Rectal smooth muscle tissue (tissue), 1 donor: Measurements from ENCODE around the gene TUBGCP3.
"Not testable (repeated sequence)": the region's sequence is repeated elsewhere in the genome, so short reads cannot be mapped to it uniquely, and the experiment has no call there.

Source experiments
- H3K27ac ChIP-seq: one replicate; pipeline ENCODE4 v1.7.0; 2013; ENCODE audit warnings: low read depth, low read length, inconsistent platforms
- H3K27me3 ChIP-seq: one replicate; pipeline ENCODE4 v1.7.0; 2013; ENCODE audit warnings: low read length; ENCODE audit not compliant: control insufficient read depth, insufficient read depth
- H3K36me3 ChIP-seq: one replicate; pipeline ENCODE4 v1.7.0; 2013; ENCODE audit warnings: low read length; ENCODE audit not compliant: control insufficient read depth, insufficient read depth
- H3K4me1 ChIP-seq: one replicate; pipeline ENCODE4 v1.7.0; 2013; ENCODE audit warnings: low read length; ENCODE audit not compliant: control insufficient read depth, insufficient read depth
- H3K4me3 ChIP-seq: one replicate; pipeline ENCODE4 v1.7.0; 2013; ENCODE audit warnings: low read length
- H3K9ac ChIP-seq: one replicate; pipeline ENCODE4 v1.7.0; 2013; ENCODE audit warnings: low read length

Gene TUBGCP3

GRCh38 chr13:112510002-112510780 lies 77.8 kb downstream of the TUBGCP3 start:
- Histone ChIP-seq H3K9ac (no peak overlapping the region), H3K4me1 (no peaks in the 10 kb centered on the region), H3K27me3 (no peaks in the 10 kb centered on the region), H3K27ac (no peak overlapping the region), H3K4me3 (no peak overlapping the region), H3K36me3 (peaks cover 11% of the 10 kb centered on the region)

- H3K27me3 ChIP-seq, result no peaks in the 10 kb centered on the region
- H3K9ac ChIP-seq, result no peak overlapping the region
- H3K36me3 ChIP-seq, result peaks cover 9% of the 10 kb centered on the region
- H3K4me1 ChIP-seq, result no peaks in the 10 kb centered on the region
- no peak overlapping the region for H3K4me3 ChIP-seq
- no peak overlapping the region for H3K27ac ChIP-seq
Measured at GRCh38 chr13:112509190-112509589, 78.8 kb downstream of the TUBGCP3 start.

GRCh38 chr13:112506046-112506445 lies 81.9 kb downstream of the TUBGCP3 start:
- Histone ChIP-seq H3K4me3 (no peak overlapping the region), H3K27me3 (no peaks in the 10 kb centered on the region), H3K4me1 (no peaks in the 10 kb centered on the region), H3K9ac (no peak overlapping the region), H3K36me3 (peaks cover 20% of the 10 kb centered on the region), H3K27ac (no peak overlapping the region)

- Histone ChIP-seq H3K36me3 (peaks cover 6% of the 10 kb centered on the region), H3K27me3 (no peaks in the 10 kb centered on the region), H3K9ac (no peak overlapping the region)
Measured at GRCh38 chr13:112496166-112496565, 91.8 kb downstream of the TUBGCP3 start.

GRCh38 chr13:112495465-112495864 lies 92.5 kb downstream of the TUBGCP3 start:
- Histone ChIP-seq H3K4me3 (no peak overlapping the region), H3K27me3 (no peaks in the 10 kb centered on the region)

More at GRCh38 chr13:112496166-112496565, 91.8 kb downstream of the TUBGCP3 start:
- H3K27ac ChIP-seq, result no peak overlapping the region
- no peak overlapping the region for H3K4me3 ChIP-seq
- H3K4me1 ChIP-seq, result no peaks in the 10 kb centered on the region

GRCh38 chr13:112489199-112489598 lies 98.8 kb downstream of the TUBGCP3 start:
- Histone ChIP-seq H3K36me3 (peaks cover 4% of the 10 kb centered on the region), H3K9ac (no peak overlapping the region), H3K27ac (no peak overlapping the region), H3K27me3 (no peaks in the 10 kb centered on the region), H3K4me3 (no peak overlapping the region), H3K4me1 (no peaks in the 10 kb centered on the region)

More at GRCh38 chr13:112495465-112495864, 92.5 kb downstream of the TUBGCP3 start:
- Histone ChIP-seq H3K36me3 (peaks cover 6% of the 10 kb centered on the region), H3K4me1 (no peaks in the 10 kb centered on the region), H3K27ac (no peak overlapping the region), H3K9ac (no peak overlapping the region)

- not testable (repeated sequence) for H3K27ac ChIP-seq, H3K27me3 ChIP-seq, H3K4me1 ChIP-seq, H3K36me3 ChIP-seq, H3K9ac ChIP-seq, H3K4me3 ChIP-seq
Measured at GRCh38 chr13:112488343-112489050, 99.5 kb downstream of the TUBGCP3 start.

- H3K4me1 ChIP-seq, result no peaks in the 10 kb centered on the region
- peaks cover 4% of the 10 kb centered on the region for H3K36me3 ChIP-seq
- H3K27ac ChIP-seq, result no peak overlapping the region
- H3K4me3 ChIP-seq, result no peak overlapping the region
- no peak overlapping the region for H3K9ac ChIP-seq
- H3K27me3 ChIP-seq, result no peaks in the 10 kb centered on the region
Measured at GRCh38 chr13:112487127-112487517, 100.8 kb downstream of the TUBGCP3 start.

- Histone ChIP-seq H3K9ac (no peak overlapping the region), H3K36me3 (peaks cover 4% of the 10 kb centered on the region), H3K4me3 (no peak overlapping the region), H3K27ac (no peak overlapping the region), H3K4me1 (no peaks in the 10 kb centered on the region), H3K27me3 (no peaks in the 10 kb centered on the region)
Measured at GRCh38 chr13:112486386-112487126, 101.4 kb downstream of the TUBGCP3 start.

GRCh38 chr13:112485814-112486213 lies 102.1 kb downstream of the TUBGCP3 start:
- not testable (repeated sequence) for H3K36me3 ChIP-seq, H3K4me3 ChIP-seq, H3K27ac ChIP-seq

GRCh38 chr13:112483299-112483698 lies 104.7 kb downstream of the TUBGCP3 start:
- H3K9ac ChIP-seq, result no peak overlapping the region
- H3K27ac ChIP-seq, result no peak overlapping the region
- H3K4me3 ChIP-seq, result no peak overlapping the region
- no peaks in the 10 kb centered on the region for H3K4me1 ChIP-seq
- H3K27me3 ChIP-seq, result no peaks in the 10 kb centered on the region
- H3K36me3 ChIP-seq, result no peaks in the 10 kb centered on the region

More at GRCh38 chr13:112485814-112486213, 102.1 kb downstream of the TUBGCP3 start:
- not testable (repeated sequence) for H3K9ac ChIP-seq, H3K27me3 ChIP-seq, H3K4me1 ChIP-seq

GRCh38 chr13:112481458-112481857 lies 106.5 kb downstream of the TUBGCP3 start:
- Histone ChIP-seq H3K27ac (no peak overlapping the region), H3K27me3 (no peaks in the 10 kb centered on the region), H3K4me3 (no peak overlapping the region), H3K4me1 (no peaks in the 10 kb centered on the region), H3K36me3 (no peaks in the 10 kb centered on the region), H3K9ac (no peak overlapping the region)
